Fibroblast of skin of back (primary cell): ENCODE data around the gene NMT2.

ENCODE experiments used
- DNase-seq: peaks from one replicate; pipeline ENCODE4 v3.0.0-alpha.2; 2013

NMT2 gene

GRCh38 chr10:15141136-15142054, 27.1 kb downstream of the NMT2 start:
- DNase-seq, result peak; percentile 40

GRCh38 chr10:15140698-15141097, 27.8 kb downstream of the NMT2 start:
- DNase-seq, result no peak

GRCh38 chr10:15137636-15138035, 30.9 kb downstream of the NMT2 start:
- no peak for DNase-seq

- no peak for DNase-seq
These were observed 31.5 kb downstream of the NMT2 start for GRCh38 chr10:15137036-15137359.

- DNase-seq, result no peak
These were observed 32.1 kb downstream of the NMT2 start for GRCh38 chr10:15136129-15137035.

GRCh38 chr10:15131330-15131729, 37.2 kb downstream of the NMT2 start:
- DNase-seq, result no peak

GRCh38 chr10:15124908-15125307, 43.6 kb downstream of the NMT2 start:
- no peak for DNase-seq

GRCh38 chr10:15124190-15124589, 44.3 kb downstream of the NMT2 start:
- no peak for DNase-seq

- DNase-seq, result peak; percentile 37
These were observed 44.7 kb downstream of the NMT2 start for GRCh38 chr10:15123749-15124184.

- DNase-seq, result no peak
These were observed 45.9 kb downstream of the NMT2 start for GRCh38 chr10:15122477-15123030.

- DNase-seq, result peak; percentile 36
These were observed 46.8 kb downstream of the NMT2 start for GRCh38 chr10:15121707-15122106.

GRCh38 chr10:15120523-15120922, 48.0 kb downstream of the NMT2 start:
- no peak for DNase-seq

- no peak for DNase-seq
These were observed 49.9 kb downstream of the NMT2 start for GRCh38 chr10:15118615-15119014.

- DNase-seq, result no peak
These were observed 52.3 kb downstream of the NMT2 start for GRCh38 chr10:15116225-15116624.

- DNase-seq, result peak; percentile 23
These were observed 54.7 kb downstream of the NMT2 start for GRCh38 chr10:15113766-15114165.

- DNase-seq, result no peak
These were observed 55.8 kb downstream of the NMT2 start for GRCh38 chr10:15112657-15113056.

GRCh38 chr10:15106352-15107013, 62.0 kb downstream of the NMT2 start:
- peak; percentile 72 for DNase-seq

- DNase-seq, result no peak
These were observed 65.0 kb downstream of the NMT2 start for GRCh38 chr10:15103513-15103912.

GRCh38 chr10:15099886-15100285, 68.6 kb downstream of the NMT2 start:
- no peak for DNase-seq

- DNase-seq, result peak; percentile 93
These were observed 71.3 kb downstream of the NMT2 start, which contains the start of gene RPP38 for GRCh38 chr10:15097011-15097812. TSS of gene RPP38 (plus strand) at chr10:15097355. CDS start at chr10:15103315, 5,960 bp downstream.

GRCh38 chr10:15096661-15097010, 71.9 kb downstream of the NMT2 start:
- DNase-seq, result no peak
